Panc1 (cell line): Measurements from ENCODE around the gene TBC1D22B. TPM values are rescaled to one million over a fixed set of nuclear protein-coding genes. Genes with fewer than 3 reads are reported as not detected.

ENCODE experiments used
- ATAC-seq: fragments of 200-7000 bp; cut with Tn5 transposase; 2 replicates; pipeline ENCODE4 v1.9.1; 2020; ENCODE audit warnings: mild to moderate bottlenecking, moderate library complexity
- BruUV-seq: library from RNA; stranded (reverse); fragments of 400-500 nt; replicated peaks from 2 replicates; lab custom pipeline; 2021; lab: Mats Ljungman, UMichigan
- CTCF ChIA-PET: fragments of 300-600 bp; sonication (Branson Sonifier 250); formaldehyde crosslinking; loops from one replicate; lab custom pipeline; 2022; ENCODE audit warnings: antibody characterized with exemption; lab: Charles Lee
- POLR2A ChIA-PET: fragments of 300-600 bp; sonication (Branson Sonifier 250); formaldehyde crosslinking; loops from one replicate; lab custom pipeline; 2022; ENCODE audit warnings: antibody characterized with exemption; lab: Charles Lee
- DNase-seq: peaks from one replicate; pipeline ENCODE4 v3.0.0-alpha.2; 2010; ENCODE audit warnings: low read depth, low spot score
- H3K27ac ChIP-seq: 2 replicates; pipeline ENCODE4 v1.5.1; 2011; ENCODE audit warnings: mild to moderate bottlenecking, low read length, inconsistent platforms
- H3K27me3 ChIP-seq: fragments of 200-500 bp; sonication (Bioruptor generic); 2 replicates; pipeline ENCODE4 v1.6.0; 2014; ENCODE audit warnings: low read length, inconsistent platforms; ENCODE audit not compliant: control insufficient read depth, insufficient read depth
- H3K36me3 ChIP-seq: fragments of 200-500 bp; sonication (Bioruptor generic); 2 replicates; pipeline ENCODE4 v1.5.1; 2014; ENCODE audit warnings: inconsistent platforms, mild to moderate bottlenecking, low read length, moderate library complexity; ENCODE audit not compliant: control insufficient read depth, insufficient read depth
- H3K4me1 ChIP-seq: 2 replicates; pipeline ENCODE4 v1.5.1; 2011; ENCODE audit warnings: inconsistent platforms, mild to moderate bottlenecking, low read length, moderate library complexity; ENCODE audit not compliant: control insufficient read depth, insufficient read depth
- H3K4me3 ChIP-seq, 2 experiments: 2 replicates each; pipeline ENCODE4 v1.5.1; 2011 to 2012; ENCODE audit warnings: low read depth in 2 of 2, low read length in 2 of 2, mild to moderate bottlenecking in 2 of 2, inconsistent platforms in 1 of 2, moderate library complexity in 1 of 2
- H3K9me3 ChIP-seq: fragments of 200-500 bp; sonication (Bioruptor generic); 2 replicates; pipeline ENCODE4 v1.5.1; 2014; ENCODE audit warnings: low read depth, mild to moderate bottlenecking, inconsistent platforms, low read length, moderate library complexity; ENCODE audit not compliant: control insufficient read depth, insufficient read depth
- POLR2AphosphoS5 ChIP-seq: IDR thresholded peaks from 2 replicates; pipeline ENCODE4 v1.6.1; 2012; ENCODE audit warnings: mild to moderate bottlenecking, low read depth, low read length, moderate library complexity
- SIN3A ChIP-seq: IDR thresholded peaks from 2 replicates; pipeline ENCODE4 v1.6.1; 2012; ENCODE audit warnings: low read depth, mild to moderate bottlenecking, low read length, moderate library complexity, borderline replicate concordance; ENCODE audit not compliant: insufficient read depth
- TCF7L2 ChIP-seq: IDR thresholded peaks from 2 replicates; pipeline ENCODE4 v1.6.1; 2011; ENCODE audit warnings: mild to moderate bottlenecking, low read depth, low read length, inconsistent platforms
- in situ Hi-C: cut with HindIII; loops from 2 replicates; pipeline ENCODE4 v1.10.0; 2016; ENCODE audit warnings: low sequenced_read_pairs, low pct_unique_long_range_greater_than_20kb
- intact Hi-C: fragments of 100-400 bp; cut with micrococcal nuclease; formaldehyde crosslinking; loops from one replicate; pipeline ENCODE4 v1.10.0; 2022; ENCODE audit not compliant: unreplicated experiment
- total RNA-seq: library from RNA; stranded (reverse); gene quantifications from one replicate; pipeline ENCODE4 v1.2.1, GENCODE V29; 2021; ENCODE audit not compliant: unreplicated experiment
- TF ChIP-seq, protein P1 (sequence below), 2 experiments: IDR thresholded peaks; 2 replicates each; pipeline ENCODE4 v1.6.1; 2011 to 2012; ENCODE audit warnings: low read depth in 2 of 2, control low read depth in 1 of 2, low read length in 1 of 2, mild to moderate bottlenecking in 1 of 2, moderate library complexity in 1 of 2; ENCODE audit not compliant: insufficient read depth in 1 of 2
- TF ChIP-seq, protein P2 (sequence below): fragments of 450-650 bp; IDR thresholded peaks from 2 replicates; pipeline ENCODE4 v1.5.1; 2017; ENCODE audit warnings: mild to moderate bottlenecking

The TBC1D22B gene
- total RNA-seq, 1 experiment from 2014 or later, result 13.0 TPM

DNA sequence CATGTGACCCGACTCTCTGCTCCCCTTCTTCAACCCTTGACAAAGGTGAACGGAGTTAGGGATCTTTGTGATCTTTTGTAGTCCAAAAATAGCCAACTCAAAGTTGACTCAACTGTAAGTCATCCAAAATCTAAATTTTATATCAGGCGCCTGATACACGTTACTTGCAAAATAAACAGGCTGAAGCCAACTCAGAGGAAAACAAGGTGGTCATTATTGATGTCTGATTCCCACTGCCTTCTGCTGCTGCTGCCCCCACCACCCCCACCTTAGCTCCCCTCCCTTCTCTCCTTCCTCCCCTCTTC, 83.0 kb downstream of the TBC1D22B start:
- in situ Hi-C loops, result no loop called here
- intact Hi-C loops, result no loop called here
- DNase-seq, result peak; percentile 33
- Histone ChIP-seq H3K36me3 (no peaks in the 10 kb centered on the region), H3K27ac (no peak overlapping the region), H3K27me3 (no peaks in the 10 kb centered on the region), H3K4me3 (no peak overlapping the region), H3K9me3 (no peaks in the 10 kb centered on the region), H3K4me1 (no peaks in the 10 kb centered on the region)
- POLR2A ChIA-PET, result no interaction called here
- CTCF ChIA-PET, result no interaction called here
- TF ChIP-seq SIN3A (no peak), POLR2AphosphoS5 (no peak), TCF7L2 (no peak)
- TF ChIP-seq, protein P1, sequence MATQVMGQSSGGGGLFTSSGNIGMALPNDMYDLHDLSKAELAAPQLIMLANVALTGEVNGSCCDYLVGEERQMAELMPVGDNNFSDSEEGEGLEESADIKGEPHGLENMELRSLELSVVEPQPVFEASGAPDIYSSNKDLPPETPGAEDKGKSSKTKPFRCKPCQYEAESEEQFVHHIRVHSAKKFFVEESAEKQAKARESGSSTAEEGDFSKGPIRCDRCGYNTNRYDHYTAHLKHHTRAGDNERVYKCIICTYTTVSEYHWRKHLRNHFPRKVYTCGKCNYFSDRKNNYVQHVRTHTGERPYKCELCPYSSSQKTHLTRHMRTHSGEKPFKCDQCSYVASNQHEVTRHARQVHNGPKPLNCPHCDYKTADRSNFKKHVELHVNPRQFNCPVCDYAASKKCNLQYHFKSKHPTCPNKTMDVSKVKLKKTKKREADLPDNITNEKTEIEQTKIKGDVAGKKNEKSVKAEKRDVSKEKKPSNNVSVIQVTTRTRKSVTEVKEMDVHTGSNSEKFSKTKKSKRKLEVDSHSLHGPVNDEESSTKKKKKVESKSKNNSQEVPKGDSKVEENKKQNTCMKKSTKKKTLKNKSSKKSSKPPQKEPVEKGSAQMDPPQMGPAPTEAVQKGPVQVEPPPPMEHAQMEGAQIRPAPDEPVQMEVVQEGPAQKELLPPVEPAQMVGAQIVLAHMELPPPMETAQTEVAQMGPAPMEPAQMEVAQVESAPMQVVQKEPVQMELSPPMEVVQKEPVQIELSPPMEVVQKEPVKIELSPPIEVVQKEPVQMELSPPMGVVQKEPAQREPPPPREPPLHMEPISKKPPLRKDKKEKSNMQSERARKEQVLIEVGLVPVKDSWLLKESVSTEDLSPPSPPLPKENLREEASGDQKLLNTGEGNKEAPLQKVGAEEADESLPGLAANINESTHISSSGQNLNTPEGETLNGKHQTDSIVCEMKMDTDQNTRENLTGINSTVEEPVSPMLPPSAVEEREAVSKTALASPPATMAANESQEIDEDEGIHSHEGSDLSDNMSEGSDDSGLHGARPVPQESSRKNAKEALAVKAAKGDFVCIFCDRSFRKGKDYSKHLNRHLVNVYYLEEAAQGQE (IDR thresholded peaks at IDR 0.05; ENCODE audit: insufficient read depth in 1 of 2, low read depth in 2 of 2, low read length in 1 of 2), result no peak
- TF ChIP-seq, protein P2, sequence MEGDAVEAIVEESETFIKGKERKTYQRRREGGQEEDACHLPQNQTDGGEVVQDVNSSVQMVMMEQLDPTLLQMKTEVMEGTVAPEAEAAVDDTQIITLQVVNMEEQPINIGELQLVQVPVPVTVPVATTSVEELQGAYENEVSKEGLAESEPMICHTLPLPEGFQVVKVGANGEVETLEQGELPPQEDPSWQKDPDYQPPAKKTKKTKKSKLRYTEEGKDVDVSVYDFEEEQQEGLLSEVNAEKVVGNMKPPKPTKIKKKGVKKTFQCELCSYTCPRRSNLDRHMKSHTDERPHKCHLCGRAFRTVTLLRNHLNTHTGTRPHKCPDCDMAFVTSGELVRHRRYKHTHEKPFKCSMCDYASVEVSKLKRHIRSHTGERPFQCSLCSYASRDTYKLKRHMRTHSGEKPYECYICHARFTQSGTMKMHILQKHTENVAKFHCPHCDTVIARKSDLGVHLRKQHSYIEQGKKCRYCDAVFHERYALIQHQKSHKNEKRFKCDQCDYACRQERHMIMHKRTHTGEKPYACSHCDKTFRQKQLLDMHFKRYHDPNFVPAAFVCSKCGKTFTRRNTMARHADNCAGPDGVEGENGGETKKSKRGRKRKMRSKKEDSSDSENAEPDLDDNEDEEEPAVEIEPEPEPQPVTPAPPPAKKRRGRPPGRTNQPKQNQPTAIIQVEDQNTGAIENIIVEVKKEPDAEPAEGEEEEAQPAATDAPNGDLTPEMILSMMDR, result no peak
- ATAC-seq, result no peak
- BruUV-seq, result no TSS peak

DNA sequence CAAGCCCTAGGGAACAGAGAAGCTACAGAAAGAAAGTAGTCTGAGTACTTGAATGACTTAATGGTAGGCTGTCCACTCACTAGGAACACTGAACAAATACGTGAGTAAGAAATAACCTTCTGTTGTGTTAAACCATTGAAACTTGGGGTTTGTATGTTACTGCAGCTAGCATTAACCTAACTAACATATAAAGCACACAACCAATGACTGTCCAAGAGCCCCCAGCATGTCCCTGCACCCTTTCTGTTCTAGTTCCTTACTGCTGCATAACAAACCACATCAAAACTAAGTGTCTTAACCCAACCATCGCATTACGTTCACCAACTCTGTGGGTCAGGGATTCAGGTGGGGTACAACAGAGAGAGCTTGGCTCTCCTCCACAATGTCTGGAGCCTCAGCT, 85.7 kb downstream of the TBC1D22B start:
- ATAC-seq (no peak), DNase-seq (no peak)
- H3K36me3 ChIP-seq, result no peaks in the 10 kb centered on the region
- no TSS peak for BruUV-seq
- intact Hi-C loops, result no loop called here
- ChIA-PET CTCF (no interaction called here), POLR2A (interaction anchor here (0.6 kb wide), 1 partner anchor 19 kb away, joined by 3 read pairs; no protein-coding TSS in a partner anchor)
- H3K9me3 ChIP-seq, result no peaks in the 10 kb centered on the region
- no peak overlapping the region for H3K27ac ChIP-seq
- no peaks in the 10 kb centered on the region for H3K27me3 ChIP-seq
- no peaks in the 10 kb centered on the region for H3K4me1 ChIP-seq
- H3K4me3 ChIP-seq, result no peak overlapping the region
- TF ChIP-seq, protein P1 (IDR thresholded peaks at IDR 0.05; ENCODE audit: insufficient read depth in 1 of 2, low read depth in 2 of 2, low read length in 1 of 2), result no peak
- TF ChIP-seq TCF7L2 (no peak), SIN3A (no peak), POLR2AphosphoS5 (no peak)
- TF ChIP-seq, protein P2, result no peak
- in situ Hi-C loops, result no loop called here
